ENCODE measurements around the gene FZD4.
A peak's percentile ranks its signal among the peaks of the same experiment; 100 is the strongest.

The FZD4 gene

GRCh38 chr11:86954269-86955110 lies 705 bp downstream of the FZD4 start:
- POLR2A ChIA-PET: interaction anchor here (0.6 kb wide), 1 partner anchor 864 kb away, joined by 3 read pairs; no protein-coding TSS in a partner anchor
- TF ChIP-seq CTCF (IDR thresholded peaks at IDR 0.05; ENCODE audit: control extremely low read depth, extremely low read depth, low read depth, missing control alignments): no peak
- CTCF ChIA-PET: interaction anchor here (1.1 to 4.9 kb wide), 5 partner anchors 11 to 335 kb away, joined by 3 to 29 read pairs (median 4); no protein-coding TSS in a partner anchor
- DNase-seq (ENCODE audit: extremely low spot score): peak; percentile 15

GRCh38 chr11:86952221-86952875 lies 2.8 kb downstream of the FZD4 start:
- no peak for TF ChIP-seq CTCF (IDR thresholded peaks at IDR 0.05; ENCODE audit: control extremely low read depth, extremely low read depth, low read depth, missing control alignments)
- DNase-seq (ENCODE audit: extremely low spot score): no peak
- CTCF ChIA-PET: no interaction called here
- POLR2A ChIA-PET: no interaction called here

- ChIA-PET POLR2A (no interaction called here), CTCF (no interaction called here)
- DNase-seq (ENCODE audit: extremely low spot score): no peak
- no peak for TF ChIP-seq CTCF (IDR thresholded peaks at IDR 0.05; ENCODE audit: control extremely low read depth, extremely low read depth, low read depth, missing control alignments)
Measured at GRCh38 chr11:86951706-86952105, 3.5 kb downstream of the FZD4 start.

GRCh38 chr11:86950661-86950995 lies 4.6 kb downstream of the FZD4 start:
- no peak for TF ChIP-seq CTCF (IDR thresholded peaks at IDR 0.05; ENCODE audit: control extremely low read depth, extremely low read depth, low read depth, missing control alignments)
- no peak for DNase-seq (ENCODE audit: extremely low spot score)
- ChIA-PET CTCF (interaction anchor here (0.9 kb wide), 1 partner anchor 11 kb away, joined by 3 read pairs; no protein-coding TSS in a partner anchor), POLR2A (no interaction called here)

GRCh38 chr11:86949995-86950660 lies 5.1 kb downstream of the FZD4 start:
- TF ChIP-seq CTCF (IDR thresholded peaks at IDR 0.05; ENCODE audit: control extremely low read depth, extremely low read depth, low read depth, missing control alignments): no peak
- DNase-seq (ENCODE audit: extremely low spot score): no peak
- ChIA-PET CTCF (interaction anchor here (0.9 to 1.3 kb wide), 3 partner anchors 8 to 11 kb away, joined by 3 to 7 read pairs (median 3); no protein-coding TSS in a partner anchor), POLR2A (no interaction called here)

GRCh38 chr11:86948733-86949132 lies 6.5 kb downstream of the FZD4 start:
- POLR2A ChIA-PET: no interaction called here
- no peak for TF ChIP-seq CTCF (IDR thresholded peaks at IDR 0.05; ENCODE audit: control extremely low read depth, extremely low read depth, low read depth, missing control alignments)
- no peak for DNase-seq (ENCODE audit: extremely low spot score)
- CTCF ChIA-PET: interaction anchor here (1.3 kb wide), 1 partner anchor 10 kb away, joined by 7 read pairs; no protein-coding TSS in a partner anchor

Data from GM10248 (cell line).